A549 (cell line): ENCODE measurements around the gene CDC42SE2. TPM values are rescaled to one million over a fixed set of nuclear protein-coding genes. Genes with fewer than 3 reads are reported as not detected.

Experiments
- ATAC-seq, 2 experiments: fragments of 200-7000 bp in 1 of 2; fragments of >200 bp in 1 of 2; cut with Nextera tagmentation in 1 of 2; cut with Tn5 transposase in 1 of 2; 3 replicates each; pipeline versions ENCODE4 v1.8.0 to v1.9.1; 2018 to 2020; ENCODE audit warnings: mild to moderate bottlenecking in 1 of 2, moderate library complexity in 1 of 2
- CTCF ChIA-PET: fragments of 300-600 bp; sonication (Branson Sonifier 250); formaldehyde crosslinking; extraction: SDS; loops from one replicate; lab custom pipeline; 2021; ENCODE audit warnings: antibody characterized with exemption, inconsistent platforms; lab: Yijun Ruan, JAX
- POLR2A ChIA-PET: fragments of 350-600 bp; formaldehyde crosslinking; extraction: SDS; loops from one replicate; lab custom pipeline; 2021; ENCODE audit warnings: antibody characterized with exemption, inconsistent platforms; lab: Yijun Ruan, JAX
- DNase-seq, 2 experiments: peaks; one replicate each; pipeline versions ENCODE4 v3.0.0 to v3.0.0-alpha.2; 2011 to 2016; ENCODE audit warnings: low read depth in 1 of 2, low spot score in 1 of 2
- FAIRE-seq: peaks from 2 replicates; lab custom pipeline; 2011; peaks lifted over from hg19 to GRCh38; lab: Jason Lieb, UNC
- H3K27ac ChIP-seq, 2 experiments: fragments of >200 bp; sonication (Bioruptor Twin); formaldehyde crosslinking; 3 replicates each; pipeline ENCODE4 v1.5.1; 2016 to 2017
- H3K4me1 ChIP-seq: fragments of >200 bp; sonication (Bioruptor Twin); formaldehyde crosslinking; 3 replicates; pipeline ENCODE4 v1.6.1; 2016
- H3K4me2 ChIP-seq: fragments of >200 bp; sonication (Bioruptor Twin); formaldehyde crosslinking; 3 replicates; pipeline ENCODE4 v1.6.1; 2016
- H3K4me3 ChIP-seq: fragments of >200 bp; sonication (Bioruptor Twin); formaldehyde crosslinking; 3 replicates; pipeline ENCODE4 v1.5.1; 2016
- H3K9me3 ChIP-seq: fragments of >200 bp; sonication (Bioruptor Twin); formaldehyde crosslinking; 3 replicates; pipeline ENCODE4 v1.6.1; 2016
- BCL3 ChIP-seq: fragments of >200 bp; sonication (Bioruptor Twin); formaldehyde crosslinking; IDR thresholded peaks from 3 replicates; pipeline ENCODE4 v1.6.1; 2016
- BHLHE40 ChIP-seq: IDR thresholded peaks from 2 replicates; pipeline ENCODE4 v1.6.1; 2012; ENCODE audit warnings: low read depth, low read length, inconsistent platforms
- CBX2 ChIP-seq: fragments of 200-600 bp; sonication (generic); IDR thresholded peaks from 2 replicates; pipeline ENCODE4 v1.6.1; 2016; ENCODE audit warnings: low read depth, mild to moderate bottlenecking, borderline replicate concordance
- FOSL2 ChIP-seq, 2 experiments: fragments of 450-650 bp in 1 of 2; fragments of >200 bp in 1 of 2; sonication (Bioruptor Twin) in 1 of 2; formaldehyde crosslinking; IDR thresholded peaks; 2 replicates each; pipeline versions ENCODE4 v1.5.0 to v1.6.1; 2016 to 2020; ENCODE audit warnings: mild to moderate bottlenecking in 1 of 2, moderate library complexity in 1 of 2
- HES2 ChIP-seq: fragments of >200 bp; sonication (Bioruptor Twin); formaldehyde crosslinking; IDR thresholded peaks from 2 replicates; pipeline ENCODE4 v1.6.1; 2016
- HEYL ChIP-seq: fragments of 250-450 bp; sonication (Bioruptor Pico); IDR thresholded peaks from 2 replicates; pipeline ENCODE4 v1.8.0; 2021; ENCODE audit warnings: mild to moderate bottlenecking, moderate library complexity
- KDM1A ChIP-seq: fragments of 200-600 bp; sonication (generic); IDR thresholded peaks from 2 replicates; pipeline ENCODE4 v1.6.1; 2016; ENCODE audit warnings: low read depth, mild to moderate bottlenecking
- KDM5A ChIP-seq: fragments of 200-600 bp; sonication (generic); IDR thresholded peaks from 2 replicates; pipeline ENCODE4 v1.6.1; 2016; ENCODE audit warnings: antibody characterized with exemption, mild to moderate bottlenecking
- MAFK ChIP-seq: fragments of 450-650 bp; IDR thresholded peaks from 2 replicates; pipeline ENCODE4 v1.6.1; 2014; ENCODE audit not compliant: partially characterized antibody
- PBX3 ChIP-seq: IDR thresholded peaks from 2 replicates; pipeline ENCODE4 v1.6.1; 2012
- PHF8 ChIP-seq: fragments of 200-600 bp; sonication (generic); IDR thresholded peaks from 2 replicates; pipeline ENCODE4 v1.6.1; 2016; ENCODE audit warnings: low read depth, mild to moderate bottlenecking, antibody characterized with exemption, moderate library complexity, borderline replicate concordance
- RARB ChIP-seq: fragments of 250-450 bp; sonication (Bioruptor Pico); IDR thresholded peaks from 2 replicates; pipeline ENCODE4 v1.8.0; 2021; ENCODE audit warnings: mild to moderate bottlenecking, moderate library complexity
- RCOR1 ChIP-seq: fragments of 150-350 bp; IDR thresholded peaks from 2 replicates; pipeline ENCODE4 v1.6.1; 2014; ENCODE audit warnings: antibody characterized with exemption, low read length, low read depth
- TP53 ChIP-seq: fragments of 250-450 bp; sonication (Bioruptor Pico); IDR thresholded peaks from 2 replicates; pipeline ENCODE4 v1.5.0; 2021; ENCODE audit warnings: mild to moderate bottlenecking, moderate library complexity
- ZC3H11A ChIP-seq: fragments of 450-650 bp; IDR thresholded peaks from 2 replicates; pipeline ENCODE4 v1.6.1; 2014; ENCODE audit warnings: antibody characterized with exemption, mild to moderate bottlenecking
- WGBS: methylation state at CpG from one replicate; pipeline ENCODE4 v1.1.6; 2017; ENCODE audit errors: missing lambda C conversion rate; 5-methylcytosine and 5-hydroxymethylcytosine counted together
- polyA plus RNA-seq, 4 experiments: library from polyadenylated mRNA; depleted of rRNA in 3 of 4; stranded (reverse); fragments of >200 nt; fragmentation: RNase III in 1 of 4; extraction: RNeasy Plus Mini Kit Qiagen cat#74134 plus additional on column Dnase treatment in 1 of 4; gene quantifications; 2 replicates in 3 of 4; 3 replicates in 1 of 4; pipeline ENCODE4 v1.2.3, GENCODE V29; 2011 to 2017

CDC42SE2 gene
- polyA plus RNA-seq, 2 of the 4 experiments (the other 2 are of a cell fraction): 25.8 to 66.4 TPM

GRCh38 chr5:131281133-131281867 is 17.4 kb downstream of the CDC42SE2 start:
- CTCF ChIA-PET: no interaction called here
- Histone ChIP-seq H3K27ac (peak overlapping the region; percentile 41 to 44; a peak in 3 of 6 replicates), H3K4me3 (peak overlapping the region; percentile 10; the same call in 1 of the 3 replicates), H3K4me1 (peaks cover 46% of the 10 kb centered on the region), H3K4me2 (peak overlapping the region; percentile 85), H3K9me3 (no peaks in the 10 kb centered on the region)
- WGBS: 25% methylated on average over 5 of the region's 5 CpGs
- ATAC-seq: peak in 1 of 2 experiments; percentile 36; a peak in 2 of 6 replicates
- TF ChIP-seq RCOR1 (no peak), MAFK (peak; percentile 10)
- POLR2A ChIA-PET: interaction anchor here (0.6 to 1.1 kb wide), 2 partner anchors 14 to 16 kb away, joined by 3 to 6 read pairs; no protein-coding TSS in a partner anchor
- FAIRE-seq: no peak
- no peak for DNase-seq

- FAIRE-seq: no peak
- TF ChIP-seq HES2 (no peak), RARB (CRISPR knock-in tag) (no peak), RCOR1 (no peak), ZC3H11A (no peak), FOSL2 (IDR thresholded peaks at IDR 0.05) (no peak), FOSL2 (CRISPR knock-in tag; IDR thresholded peaks at IDR 0.05) (no peak), PBX3 (no peak), KDM5A (no peak), HEYL (CRISPR knock-in tag) (no peak)
- TF ChIP-seq, all 56 proteins: peak for 0
- Histone ChIP-seq H3K4me3 (peak overlapping the region; percentile 10; the same call in 1 of the 3 replicates), H3K9me3 (no peaks in the 10 kb centered on the region), H3K27ac (peak overlapping the region; percentile 41 to 44; a peak in 3 of 6 replicates), H3K4me2 (peak overlapping the region; percentile 85), H3K4me1 (peaks cover 46% of the 10 kb centered on the region)
- WGBS: 13% methylated on average over 2 of the region's 2 CpGs
- POLR2A ChIA-PET: interaction anchor here (0.6 to 1.1 kb wide), 2 partner anchors 15 to 17 kb away, joined by 3 to 6 read pairs; no protein-coding TSS in a partner anchor
- DNase-seq: no peak
- CTCF ChIA-PET: no interaction called here
- ATAC-seq: no peak
Measured at GRCh38 chr5:131281868-131282234, 18.0 kb downstream of the CDC42SE2 start.

- H3K4me2 ChIP-seq: peak overlapping the region; percentile 85
- no peaks in the 10 kb centered on the region for H3K9me3 ChIP-seq
- DNase-seq: no peak
- H3K4me1 ChIP-seq: peaks cover 46% of the 10 kb centered on the region
- peak overlapping the region in 1 of 2 experiments; percentile 44; a peak in 3 of 6 replicates for H3K27ac ChIP-seq
- TF ChIP-seq BCL3 (no peak), TP53 (CRISPR knock-in tag) (no peak), BHLHE40 (no peak), PHF8 (no peak), CBX2 (no peak), KDM1A (no peak)
- ChIA-PET CTCF (no interaction called here), POLR2A (no interaction called here)
- FAIRE-seq: no peak
- 64% methylated on average over 2 of the region's 2 CpGs for WGBS
- ATAC-seq: no peak
- H3K4me3 ChIP-seq: peak overlapping the region; percentile 10; the same call in 1 of the 3 replicates
Measured at GRCh38 chr5:131282235-131282634, 18.4 kb downstream of the CDC42SE2 start.
